Measurements from ENCODE around the gene ZNF304. TPM values are rescaled to one million over a fixed set of nuclear protein-coding genes. Genes with fewer than 3 reads are reported as not detected.

ZNF304 gene
- total and polyA plus RNA-seq, 2 of the 4 experiments (the other 2 are of a cell fraction), result 3.9 to 16.1 TPM

DNA sequence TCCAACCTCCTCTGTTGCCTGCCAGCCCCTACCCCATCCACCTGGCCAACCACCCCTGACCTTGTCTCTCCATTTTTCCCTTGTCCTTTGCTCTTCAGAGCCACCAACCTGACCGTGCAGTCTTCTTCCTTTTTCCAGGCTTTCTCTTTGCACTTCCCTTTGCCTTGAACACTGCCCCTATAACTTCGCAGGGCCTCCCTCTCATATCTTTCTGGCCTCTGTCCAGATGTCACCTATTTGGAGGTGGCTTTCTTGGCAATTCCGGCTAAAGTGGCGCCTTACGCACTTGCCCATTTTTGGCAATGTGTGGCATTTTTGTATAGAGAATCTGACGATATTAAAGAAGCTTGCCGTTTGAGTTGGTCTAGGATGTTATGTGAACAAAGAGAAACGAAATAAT lies 30.0 kb upstream of the ZNF304 start:
- H3K27ac ChIP-seq (ENCODE audit: insufficient read depth, low read length), result peak overlapping the region; percentile 58
- H3K23ac ChIP-seq (ENCODE audit: low read depth, low read length), result peak overlapping the region; percentile 48
- H3K4ac ChIP-seq (ENCODE audit: low read depth, low read length), result peak overlapping the region; percentile 58
- H3K9ac ChIP-seq (ENCODE audit: low read depth, low read length), result peak overlapping the region; percentile 80
- H4K91ac ChIP-seq (ENCODE audit: insufficient read depth, low read depth, low read length), result no peak overlapping the region; the same call in 1 of the 2 replicates
- WGBS, 2 experiments (ENCODE audit: extremely low coverage in 2 of 2, insufficient read length in 1 of 2), result 41% methylated on average over 5 of the region's 8 CpGs; no CpG with 5 or more reads in 1 of the 2 experiments
- H2AK5ac ChIP-seq (ENCODE audit: low read depth, low read length), result peak overlapping the region; percentile 87
- no peak overlapping the region for H2BK120ac ChIP-seq (ENCODE audit: low read depth, low read length)
- no peak overlapping the region for H3K18ac ChIP-seq (ENCODE audit: low read depth, low read length)
- no peak for TF ChIP-seq CEBPB (IDR thresholded peaks at IDR 0.05; ENCODE audit: low read depth, low read length)
- TF ChIP-seq, protein P1, sequence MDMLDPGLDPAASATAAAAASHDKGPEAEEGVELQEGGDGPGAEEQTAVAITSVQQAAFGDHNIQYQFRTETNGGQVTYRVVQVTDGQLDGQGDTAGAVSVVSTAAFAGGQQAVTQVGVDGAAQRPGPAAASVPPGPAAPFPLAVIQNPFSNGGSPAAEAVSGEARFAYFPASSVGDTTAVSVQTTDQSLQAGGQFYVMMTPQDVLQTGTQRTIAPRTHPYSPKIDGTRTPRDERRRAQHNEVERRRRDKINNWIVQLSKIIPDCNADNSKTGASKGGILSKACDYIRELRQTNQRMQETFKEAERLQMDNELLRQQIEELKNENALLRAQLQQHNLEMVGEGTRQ (IDR thresholded peaks at IDR 0.05; ENCODE audit: low read depth, low read length), result no peak
- no peak for TF ChIP-seq RAD21 (IDR thresholded peaks at IDR 0.05; ENCODE audit: low read length)
- TF ChIP-seq BHLHE40 (IDR thresholded peaks at IDR 0.05; ENCODE audit: low read depth, low read length), result no peak
- TF ChIP-seq, protein P2, sequence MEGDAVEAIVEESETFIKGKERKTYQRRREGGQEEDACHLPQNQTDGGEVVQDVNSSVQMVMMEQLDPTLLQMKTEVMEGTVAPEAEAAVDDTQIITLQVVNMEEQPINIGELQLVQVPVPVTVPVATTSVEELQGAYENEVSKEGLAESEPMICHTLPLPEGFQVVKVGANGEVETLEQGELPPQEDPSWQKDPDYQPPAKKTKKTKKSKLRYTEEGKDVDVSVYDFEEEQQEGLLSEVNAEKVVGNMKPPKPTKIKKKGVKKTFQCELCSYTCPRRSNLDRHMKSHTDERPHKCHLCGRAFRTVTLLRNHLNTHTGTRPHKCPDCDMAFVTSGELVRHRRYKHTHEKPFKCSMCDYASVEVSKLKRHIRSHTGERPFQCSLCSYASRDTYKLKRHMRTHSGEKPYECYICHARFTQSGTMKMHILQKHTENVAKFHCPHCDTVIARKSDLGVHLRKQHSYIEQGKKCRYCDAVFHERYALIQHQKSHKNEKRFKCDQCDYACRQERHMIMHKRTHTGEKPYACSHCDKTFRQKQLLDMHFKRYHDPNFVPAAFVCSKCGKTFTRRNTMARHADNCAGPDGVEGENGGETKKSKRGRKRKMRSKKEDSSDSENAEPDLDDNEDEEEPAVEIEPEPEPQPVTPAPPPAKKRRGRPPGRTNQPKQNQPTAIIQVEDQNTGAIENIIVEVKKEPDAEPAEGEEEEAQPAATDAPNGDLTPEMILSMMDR (conservative IDR thresholded peaks at IDR 0.05; ENCODE audit: low read depth, low read length), result no peak
- TF ChIP-seq MXI1 (IDR thresholded peaks at IDR 0.05; ENCODE audit: borderline replicate concordance, low read depth, low read length), result no peak
- no peak for TF ChIP-seq FOS (IDR thresholded peaks at IDR 0.05; ENCODE audit: low read depth, low read length)
- TF ChIP-seq CHD1 (IDR thresholded peaks at IDR 0.05; ENCODE audit: low read depth, low read length), result no peak
- no peak for TF ChIP-seq MAFK (IDR thresholded peaks at IDR 0.05; ENCODE audit: low read depth, low read length)
- no peak for TF ChIP-seq RCOR1 (IDR thresholded peaks at IDR 0.05; ENCODE audit: insufficient replicate concordance, low read length)
- no peak for TF ChIP-seq POLR2A (IDR thresholded peaks at IDR 0.05; ENCODE audit: low read depth, low read length)
- TF ChIP-seq MAZ (IDR thresholded peaks at IDR 0.05; ENCODE audit: borderline replicate concordance, low read depth, low read length), result no peak
- TF ChIP-seq NFE2L2 (IDR thresholded peaks at IDR 0.05; ENCODE audit: low read depth, low read length), result no peak
- POLR2A ChIA-PET (ENCODE audit: unreplicated experiment), result no interaction called here
- no peak overlapping the region for H2BK15ac ChIP-seq (ENCODE audit: low read depth, low read length)
- BruUV-seq (replicated peaks), result TSS peak; percentile 57
- ATAC-seq (ENCODE audit: low read depth), result no peak
- H3K4me2 ChIP-seq (ENCODE audit: low read depth, low read length), result peak overlapping the region; percentile 95
- H2BK5ac ChIP-seq (ENCODE audit: low read depth, low read length, poor library complexity, severe bottlenecking), result no peak overlapping the region
- peaks cover 16 to 49% of the 10 kb centered on the region in 2 experiments for H3K79me1 ChIP-seq (ENCODE audit: low read depth in 1 of 2, low read length in 2 of 2)
- intact Hi-C loops (cut with micrococcal nuclease) (no loop called here), in situ Hi-C loops (cut with MboI; ENCODE audit: low sequenced_read_pairs) (no loop called here), dilution Hi-C loops (cut with HindIII; ENCODE audit: low sequenced_read_pairs, unreplicated experiment) (no loop called here)
- DNase-seq, result no peak
- H3K27me3 ChIP-seq (ENCODE audit: control insufficient read depth, insufficient read depth, low read length), result peaks cover 9% of the 10 kb centered on the region
- H3K56ac ChIP-seq (ENCODE audit: extremely low read depth, insufficient read depth, low read length), result peak overlapping the region; percentile 76
- peaks cover 20% of the 10 kb centered on the region for H3K36me3 ChIP-seq (ENCODE audit: control insufficient read depth, insufficient read depth, low read length)
- H3K4me1 ChIP-seq (ENCODE audit: control insufficient read depth, insufficient read depth, low read length), result peaks cover 11% of the 10 kb centered on the region
- peaks cover 15% of the 10 kb centered on the region for H3K9me1 ChIP-seq (ENCODE audit: insufficient read depth, low read length)
- CTCF ChIA-PET, result interaction anchor here (0.7 kb wide), 1 partner anchor 11 kb away, joined by 3 read pairs; no protein-coding TSS in a partner anchor
- peak overlapping the region; percentile 78 for H3K4me3 ChIP-seq (ENCODE audit: insufficient read depth, low read depth, low read length)
- H3K9me3 ChIP-seq (ENCODE audit: control insufficient read depth, insufficient read depth, low read length), result no peaks in the 10 kb centered on the region
- peak overlapping the region; percentile 74 for H3K14ac ChIP-seq (replicated peaks; ENCODE audit: low read depth, low read length)
- H4K8ac ChIP-seq (ENCODE audit: low read depth in 2 of 2, low read length in 2 of 2), result peak overlapping the region; percentile 68 to 88; a peak in 2 of 4 replicates
- H2AK9ac ChIP-seq (replicated peaks; ENCODE audit: low read depth, low read length, poor library complexity), result peak overlapping the region; percentile 95
- H2BK20ac ChIP-seq (ENCODE audit: low read depth, low read length), result no peak overlapping the region
- peak overlapping the region; percentile 99 for H2AFZ ChIP-seq (replicated peaks; ENCODE audit: low read length, poor library complexity)
- H4K20me1 ChIP-seq (ENCODE audit: insufficient read depth, low read length), result 0 out of 2 replicates have a peak, but pooled peaks cover 7% of the 10 kb centered on the region
- peak overlapping the region; percentile 11 for H4K5ac ChIP-seq (ENCODE audit: low read depth, low read length)

Data from IMR-90 (cell line).